Mammary epithelial cell (primary cell): ENCODE measurements around the gene NDUFAF8.

Source experiments
- EZH2 ChIP-seq: IDR thresholded peaks from 2 replicates; pipeline ENCODE4 v1.6.1; 2012; ENCODE audit warnings: low read length, inconsistent platforms, borderline replicate concordance
- TF ChIP-seq, protein P1 (sequence below), 2 donors: IDR thresholded peaks in 1 of 2; conservative IDR thresholded peaks in 1 of 2; 2 replicates each; pipeline ENCODE4 v1.5.1; 2011 to 2012; ENCODE audit warnings: inconsistent platforms in 2 of 2, low read length in 2 of 2, mild to moderate bottlenecking in 2 of 2, control low read depth in 1 of 2, low read depth in 1 of 2; ENCODE audit not compliant: insufficient read depth in 1 of 2; ENCODE audit errors: extremely low read depth in 1 of 2

GRCh38 chr17:81232616-81233241, 6.4 kb upstream of the NDUFAF8 start:
- TF ChIP-seq EZH2: no peak
- TF ChIP-seq, protein P1, sequence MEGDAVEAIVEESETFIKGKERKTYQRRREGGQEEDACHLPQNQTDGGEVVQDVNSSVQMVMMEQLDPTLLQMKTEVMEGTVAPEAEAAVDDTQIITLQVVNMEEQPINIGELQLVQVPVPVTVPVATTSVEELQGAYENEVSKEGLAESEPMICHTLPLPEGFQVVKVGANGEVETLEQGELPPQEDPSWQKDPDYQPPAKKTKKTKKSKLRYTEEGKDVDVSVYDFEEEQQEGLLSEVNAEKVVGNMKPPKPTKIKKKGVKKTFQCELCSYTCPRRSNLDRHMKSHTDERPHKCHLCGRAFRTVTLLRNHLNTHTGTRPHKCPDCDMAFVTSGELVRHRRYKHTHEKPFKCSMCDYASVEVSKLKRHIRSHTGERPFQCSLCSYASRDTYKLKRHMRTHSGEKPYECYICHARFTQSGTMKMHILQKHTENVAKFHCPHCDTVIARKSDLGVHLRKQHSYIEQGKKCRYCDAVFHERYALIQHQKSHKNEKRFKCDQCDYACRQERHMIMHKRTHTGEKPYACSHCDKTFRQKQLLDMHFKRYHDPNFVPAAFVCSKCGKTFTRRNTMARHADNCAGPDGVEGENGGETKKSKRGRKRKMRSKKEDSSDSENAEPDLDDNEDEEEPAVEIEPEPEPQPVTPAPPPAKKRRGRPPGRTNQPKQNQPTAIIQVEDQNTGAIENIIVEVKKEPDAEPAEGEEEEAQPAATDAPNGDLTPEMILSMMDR (conservative IDR thresholded peaks at IDR 0.05 in 1 of 2, IDR thresholded peaks at IDR 0.05 in 1 of 2; ENCODE audit: extremely low read depth in 1 of 2, insufficient read depth in 1 of 2, low read depth in 1 of 2, low read length in 2 of 2): no peak
